Measurements from ENCODE around the gene SLC35F4.

SLC35F4 gene

GRCh38 chr14:57660208-57660607 lies 205.7 kb downstream of the SLC35F4 start:
- H2AFZ ChIP-seq: no peak overlapping the region
- no peak for TF ChIP-seq CTCF (IDR thresholded peaks at IDR 0.05)
- H3K4me1 ChIP-seq: no peaks in the 10 kb centered on the region
- no peak overlapping the region for H3K4me2 ChIP-seq (ENCODE audit: low read length)
- no peak overlapping the region for H3K27ac ChIP-seq
- no peaks in the 10 kb centered on the region for H3K27me3 ChIP-seq (ENCODE audit: control insufficient read depth, insufficient read depth, low read length)
- H3K79me2 ChIP-seq: no peaks in the 10 kb centered on the region
- no peak overlapping the region for H3K9ac ChIP-seq
- H3K9me3 ChIP-seq (ENCODE audit: control insufficient read depth, low read length): no peaks in the 10 kb centered on the region
- H3K36me3 ChIP-seq (ENCODE audit: control insufficient read depth, insufficient read depth, low read length): no peaks in the 10 kb centered on the region
- H3K4me3 ChIP-seq (ENCODE audit: low read depth, low read length): no peak overlapping the region

- Histone ChIP-seq H3K27me3 (ENCODE audit: control insufficient read depth, insufficient read depth, low read length) (no peaks in the 10 kb centered on the region), H3K79me2 (no peaks in the 10 kb centered on the region), H3K36me3 (ENCODE audit: control insufficient read depth, insufficient read depth, low read length) (no peaks in the 10 kb centered on the region), H3K4me2 (ENCODE audit: low read length) (no peak overlapping the region), H3K27ac (no peak overlapping the region), H3K4me1 (no peaks in the 10 kb centered on the region), H3K4me3 (ENCODE audit: low read depth, low read length) (no peak overlapping the region), H2AFZ (no peak overlapping the region), H3K9me3 (ENCODE audit: control insufficient read depth, low read length) (no peaks in the 10 kb centered on the region), H3K9ac (no peak overlapping the region)
- TF ChIP-seq CTCF (IDR thresholded peaks at IDR 0.05): no peak
These were observed 206.8 kb downstream of the SLC35F4 start for GRCh38 chr14:57659052-57659451.

- Histone ChIP-seq H2AFZ (no peak overlapping the region), H3K9me3 (ENCODE audit: control insufficient read depth, low read length) (no peaks in the 10 kb centered on the region), H3K4me2 (ENCODE audit: low read length) (no peak overlapping the region), H3K79me2 (no peaks in the 10 kb centered on the region), H3K36me3 (ENCODE audit: control insufficient read depth, insufficient read depth, low read length) (no peaks in the 10 kb centered on the region), H3K4me1 (no peaks in the 10 kb centered on the region), H3K4me3 (ENCODE audit: low read depth, low read length) (no peak overlapping the region), H3K27me3 (ENCODE audit: control insufficient read depth, insufficient read depth, low read length) (no peaks in the 10 kb centered on the region), H3K27ac (no peak overlapping the region), H3K9ac (no peak overlapping the region)
- no peak for TF ChIP-seq CTCF (IDR thresholded peaks at IDR 0.05)
These were observed 208.4 kb downstream of the SLC35F4 start for GRCh38 chr14:57657487-57657886.

- H3K4me2 ChIP-seq (ENCODE audit: low read length): no peak overlapping the region
- no peaks in the 10 kb centered on the region for H3K27me3 ChIP-seq (ENCODE audit: control insufficient read depth, insufficient read depth, low read length)
- H2AFZ ChIP-seq: no peak overlapping the region
- H3K36me3 ChIP-seq (ENCODE audit: control insufficient read depth, insufficient read depth, low read length): no peaks in the 10 kb centered on the region
- no peaks in the 10 kb centered on the region for H3K9me3 ChIP-seq (ENCODE audit: control insufficient read depth, low read length)
- no peaks in the 10 kb centered on the region for H3K79me2 ChIP-seq
- H3K4me1 ChIP-seq: no peaks in the 10 kb centered on the region
- H3K4me3 ChIP-seq (ENCODE audit: low read depth, low read length): no peak overlapping the region
- H3K9ac ChIP-seq: no peak overlapping the region
- no peak overlapping the region for H3K27ac ChIP-seq
- no peak for TF ChIP-seq CTCF (IDR thresholded peaks at IDR 0.05)
These were observed 209.0 kb downstream of the SLC35F4 start for GRCh38 chr14:57656853-57657252.

- H3K27me3 ChIP-seq (ENCODE audit: control insufficient read depth, insufficient read depth, low read length): no peaks in the 10 kb centered on the region
- no peak overlapping the region for H3K4me2 ChIP-seq (ENCODE audit: low read length)
- no peak overlapping the region for H3K27ac ChIP-seq
- no peak overlapping the region for H3K4me3 ChIP-seq (ENCODE audit: low read depth, low read length)
- H3K79me2 ChIP-seq: no peaks in the 10 kb centered on the region
- H2AFZ ChIP-seq: no peak overlapping the region
- H3K9ac ChIP-seq: no peak overlapping the region
- no peaks in the 10 kb centered on the region for H3K4me1 ChIP-seq
- no peaks in the 10 kb centered on the region for H3K9me3 ChIP-seq (ENCODE audit: control insufficient read depth, low read length)
- no peak for TF ChIP-seq CTCF (IDR thresholded peaks at IDR 0.05)
- H3K36me3 ChIP-seq (ENCODE audit: control insufficient read depth, insufficient read depth, low read length): no peaks in the 10 kb centered on the region
These were observed 213.1 kb downstream of the SLC35F4 start for GRCh38 chr14:57652769-57653168.

All from parathyroid adenoma (tissue), 2 donors.